HG03175 (cell line): ENCODE measurements around the gene EEF1A1.
"Not testable (repeated sequence)": the region's sequence is repeated elsewhere in the genome, so short reads cannot be mapped to it uniquely, and the experiment has no call there.

Source experiments
- ATAC-seq: cut with Tn5 transposase; IDR thresholded peaks from one replicate; pipeline ENCODE4 v1.9.1; 2021; ENCODE audit warnings: mild to moderate bottlenecking, moderate library complexity; ENCODE audit not compliant: unreplicated experiment

The EEF1A1 gene

DNA sequence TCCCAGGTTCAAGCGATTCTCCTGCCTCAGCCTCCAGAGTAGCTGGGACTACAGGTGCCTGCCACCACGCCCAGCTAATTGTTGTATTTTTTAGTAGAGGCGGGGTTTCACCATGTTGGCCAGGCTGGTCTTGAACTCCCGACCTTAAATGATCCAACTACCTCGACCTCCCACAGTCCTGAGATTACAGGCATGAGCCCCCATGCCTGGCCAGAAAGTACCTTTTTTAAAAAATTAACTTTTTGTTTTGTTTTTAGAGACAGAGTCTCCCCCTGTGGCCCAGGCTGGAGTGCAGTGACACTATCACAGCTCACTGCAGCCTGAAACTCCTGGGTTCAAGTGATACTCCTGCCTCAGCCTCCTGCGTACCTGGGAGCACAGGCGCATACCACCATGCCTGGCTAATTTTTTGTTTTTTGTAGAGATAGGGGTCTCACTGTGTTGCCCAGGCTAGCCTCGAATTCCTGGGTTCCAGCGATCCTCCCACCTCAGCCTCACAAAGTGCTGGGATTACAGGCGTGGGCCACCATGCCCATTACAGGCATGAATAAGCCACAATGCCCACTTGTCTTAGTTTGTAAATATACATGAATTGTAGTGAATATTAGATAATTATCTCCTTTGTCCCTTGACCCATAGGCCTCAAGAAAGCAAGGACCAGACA lies 17.4 kb upstream of the EEF1A1 start:
- no peak for ATAC-seq

GRCh38 chr6:73537677-73538076 lies 16.8 kb upstream of the EEF1A1 start:
- ATAC-seq = no peak

- no peak for ATAC-seq
Observed at GRCh38 chr6:73534628-73535027, 13.8 kb upstream of the EEF1A1 start.

- ATAC-seq = no peak
Observed at GRCh38 chr6:73532293-73532692, 11.5 kb upstream of the EEF1A1 start.

- no peak for ATAC-seq
Observed at GRCh38 chr6:73528897-73529296, 8.1 kb upstream of the EEF1A1 start.

DNA sequence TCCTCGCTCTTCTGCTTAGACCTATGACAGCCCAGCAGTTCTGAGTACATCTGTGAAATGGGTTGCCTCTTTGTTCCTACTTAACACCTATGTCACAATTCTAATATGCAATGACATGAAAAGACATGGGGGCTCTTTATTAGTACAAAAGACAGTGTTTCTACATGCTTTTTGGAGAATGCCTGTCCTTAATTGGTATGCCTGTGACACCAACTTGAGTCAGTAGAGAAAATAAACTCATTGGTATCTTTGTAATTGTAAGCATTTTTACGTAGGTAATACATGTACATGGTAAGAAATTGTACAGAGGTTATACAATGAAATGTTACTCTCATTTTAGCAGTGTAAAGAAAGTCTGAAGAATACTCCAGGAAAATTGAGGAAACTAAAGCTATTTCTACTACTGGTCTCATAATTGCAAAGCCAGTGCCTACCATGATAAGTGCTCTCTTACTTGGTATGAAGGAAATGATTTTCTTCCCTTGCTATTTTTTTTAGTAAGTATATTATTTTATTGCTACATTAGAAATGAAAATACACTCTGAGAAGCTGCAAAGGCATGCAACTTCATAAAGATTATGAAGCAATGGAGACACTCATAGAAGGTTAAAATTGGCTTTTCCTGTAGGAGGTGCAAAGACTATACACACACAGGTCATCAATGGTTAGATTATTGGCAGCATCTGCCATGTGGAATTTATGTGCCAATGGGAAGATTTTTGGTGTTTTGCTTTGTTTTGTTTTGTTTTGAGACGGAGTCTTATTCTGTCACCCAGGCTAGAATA lies 4.9 kb upstream of the EEF1A1 start:
- no peak for ATAC-seq

DNA sequence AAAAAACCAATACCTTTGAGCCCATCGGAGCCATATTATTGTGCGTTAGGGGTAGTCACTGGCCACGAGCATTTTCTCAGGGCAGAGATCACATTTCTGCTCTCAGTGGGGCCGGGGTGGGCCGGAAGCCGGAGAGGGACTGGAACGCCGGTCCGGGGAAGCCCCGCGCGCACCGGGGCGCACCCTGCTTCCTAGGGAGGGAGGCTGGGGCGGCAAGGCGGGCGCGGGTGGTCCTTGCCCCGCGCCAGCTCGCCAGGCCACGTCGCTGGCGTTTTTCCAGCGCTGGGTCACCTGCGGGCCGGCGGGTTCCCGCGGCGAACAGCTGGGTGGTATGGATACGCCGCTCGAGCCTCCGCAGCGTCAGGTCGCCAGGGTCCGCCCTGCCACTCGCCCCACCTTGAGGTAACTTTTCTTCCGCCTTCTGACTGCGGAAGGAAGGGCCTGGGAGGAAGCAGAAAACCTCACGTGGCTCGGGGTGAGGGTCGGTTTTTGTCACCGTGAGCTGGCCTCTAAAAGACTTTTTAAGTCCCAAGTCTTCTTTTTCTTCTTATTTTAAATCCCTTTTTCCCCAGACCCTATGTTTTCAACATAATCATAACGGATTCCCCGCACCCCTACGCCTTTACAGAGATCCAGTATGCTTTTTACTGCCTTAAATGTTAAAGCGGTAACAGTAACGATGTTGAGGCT lies 2.7 kb upstream of the EEF1A1 start:
- peak; percentile 53 for ATAC-seq

DNA sequence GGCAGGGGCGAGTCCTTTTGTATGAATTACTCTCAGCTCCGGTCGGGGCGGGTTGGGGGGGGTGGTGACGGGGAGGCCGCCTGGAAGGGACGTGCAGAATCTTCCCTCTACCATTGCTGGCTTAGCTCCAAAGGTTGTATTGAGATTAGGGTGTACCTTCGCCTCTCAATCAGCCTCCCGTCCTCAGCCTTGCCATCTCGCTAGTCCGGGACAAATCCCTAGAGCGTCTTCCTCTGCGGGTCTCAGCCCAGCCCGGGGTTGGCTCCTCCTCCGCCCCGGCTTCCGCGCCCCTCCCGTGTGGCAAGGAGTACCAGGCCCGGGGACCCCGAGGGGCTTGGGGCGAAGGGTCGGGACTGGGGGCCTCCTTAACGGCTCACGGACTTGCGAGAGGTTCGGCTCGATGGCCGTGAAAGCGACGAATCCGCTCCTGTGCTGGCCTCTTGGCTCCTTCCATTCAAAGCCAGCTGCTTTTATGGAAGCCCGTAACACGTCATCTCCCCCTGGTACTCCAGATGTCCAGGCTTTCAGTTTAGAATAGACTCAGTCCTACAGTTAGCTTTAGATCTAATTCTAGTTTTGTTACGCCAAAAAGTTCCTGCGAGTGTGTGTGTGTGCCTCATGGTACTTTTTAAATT lies 636 bp upstream of the EEF1A1 start:
- ATAC-seq = peak; percentile 27

DNA sequence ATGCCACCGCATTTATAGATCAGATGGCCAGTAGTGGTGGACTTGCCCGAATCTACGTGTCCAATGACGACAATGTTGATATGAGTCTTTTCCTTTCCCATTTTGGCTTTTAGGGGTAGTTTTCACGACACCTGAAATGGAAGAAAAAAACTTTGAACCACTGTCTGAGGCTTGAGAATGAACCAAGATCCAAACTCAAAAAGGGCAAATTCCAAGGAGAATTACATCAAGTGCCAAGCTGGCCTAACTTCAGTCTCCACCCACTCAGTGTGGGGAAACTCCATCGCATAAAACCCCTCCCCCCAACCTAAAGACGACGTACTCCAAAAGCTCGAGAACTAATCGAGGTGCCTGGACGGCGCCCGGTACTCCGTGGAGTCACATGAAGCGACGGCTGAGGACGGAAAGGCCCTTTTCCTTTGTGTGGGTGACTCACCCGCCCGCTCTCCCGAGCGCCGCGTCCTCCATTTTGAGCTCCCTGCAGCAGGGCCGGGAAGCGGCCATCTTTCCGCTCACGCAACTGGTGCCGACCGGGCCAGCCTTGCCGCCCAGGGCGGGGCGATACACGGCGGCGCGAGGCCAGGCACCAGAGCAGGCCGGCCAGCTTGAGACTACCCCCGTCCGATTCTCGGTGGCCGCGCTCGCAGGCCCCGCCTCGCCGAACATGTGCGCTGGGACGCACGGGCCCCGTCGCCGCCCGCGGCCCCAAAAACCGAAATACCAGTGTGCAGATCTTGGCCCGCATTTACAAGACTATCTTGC lies 725 bp downstream of the EEF1A1 start:
- peak; percentile 10 for ATAC-seq

DNA sequence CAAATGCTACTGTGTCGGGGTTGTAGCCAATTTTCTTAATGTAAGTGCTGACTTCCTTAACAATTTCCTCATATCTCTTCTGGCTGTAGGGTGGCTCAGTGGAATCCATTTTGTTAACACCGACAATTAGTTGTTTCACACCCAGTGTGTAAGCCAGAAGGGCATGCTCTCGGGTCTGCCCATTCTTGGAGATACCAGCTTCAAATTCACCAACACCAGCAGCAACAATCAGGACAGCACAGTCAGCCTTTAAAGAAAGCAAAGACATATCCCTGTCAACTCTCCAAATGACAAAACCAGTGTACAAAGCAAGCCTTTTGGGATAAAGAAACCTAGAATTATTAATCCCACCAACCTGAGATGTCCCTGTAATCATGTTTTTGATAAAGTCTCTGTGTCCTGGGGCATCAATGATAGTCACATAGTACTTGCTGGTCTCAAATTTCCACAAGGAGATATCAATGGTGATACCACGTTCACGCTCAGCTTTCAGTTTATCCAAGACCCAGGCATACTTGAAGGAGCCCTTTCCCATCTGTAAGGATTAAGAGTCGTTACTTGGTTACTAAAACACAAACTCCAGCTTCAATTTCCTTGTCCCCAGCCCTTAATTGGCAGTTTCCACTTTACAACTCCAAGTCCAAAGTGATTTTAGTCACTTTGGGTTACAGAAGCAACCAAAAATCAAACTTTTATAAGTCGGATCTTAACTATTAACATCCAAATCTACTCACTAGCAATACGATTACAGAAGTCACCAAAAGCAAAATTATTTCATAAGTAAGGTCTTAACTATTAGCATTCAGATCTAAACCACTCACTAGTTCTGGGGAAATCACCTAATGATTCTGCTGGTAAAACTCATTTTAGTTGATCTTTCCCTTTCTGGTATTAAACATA lies 1.6 kb downstream of the EEF1A1 start:
- ATAC-seq = not testable (repeated sequence)

GRCh38 chr6:73518100-73518981 lies 2.5 kb downstream of the EEF1A1 start:
- ATAC-seq = not testable (repeated sequence)

- no peak for ATAC-seq
Observed at GRCh38 chr6:73516514-73517489, 4.0 kb downstream of the EEF1A1 start.

DNA sequence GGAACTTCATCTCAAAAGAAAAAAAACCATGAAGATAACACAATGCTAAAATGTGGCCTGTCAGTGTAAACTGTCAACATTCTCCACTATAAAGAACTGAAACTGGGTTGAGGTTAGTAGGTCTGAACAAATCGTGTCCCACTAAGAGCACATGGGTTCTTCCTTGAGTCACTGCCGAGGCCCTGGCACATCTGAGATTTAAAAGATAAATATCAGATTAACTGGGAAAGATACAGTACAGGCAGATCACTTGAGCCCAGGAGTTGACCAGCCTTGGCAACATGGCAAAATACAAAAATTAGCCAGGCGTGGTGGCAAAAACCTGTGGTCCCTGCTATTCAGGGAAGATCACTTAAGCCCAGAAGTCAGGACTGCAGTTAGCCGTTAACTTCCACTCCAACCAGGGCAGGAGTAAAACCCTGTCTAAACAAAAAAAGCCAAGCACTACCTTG lies 5.6 kb downstream of the EEF1A1 start:
- ATAC-seq = peak; percentile 45

DNA sequence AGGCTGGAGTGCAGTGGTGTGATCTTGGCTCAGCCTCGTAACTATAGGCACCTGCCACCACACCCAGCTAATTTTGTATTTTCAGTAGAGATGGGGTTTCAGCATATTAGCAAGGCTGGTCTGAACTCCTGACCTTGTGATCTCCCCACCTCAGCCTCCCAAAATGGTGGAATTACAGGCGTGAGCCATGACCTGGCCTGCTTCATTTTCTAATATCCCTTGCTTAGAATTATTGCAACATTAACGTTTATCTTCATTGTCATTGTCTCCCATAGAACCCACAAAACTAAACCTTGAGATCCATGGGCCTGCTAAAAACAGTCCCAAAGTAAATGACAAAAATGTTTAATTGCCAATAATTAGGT lies 6.1 kb downstream of the EEF1A1 start:
- ATAC-seq = no peak

- ATAC-seq = no peak
Observed at GRCh38 chr6:73513496-73513854, 7.4 kb downstream of the EEF1A1 start.

- ATAC-seq = no peak
Observed at GRCh38 chr6:73511796-73512195, 9.0 kb downstream of the EEF1A1 start.

GRCh38 chr6:73509851-73510250 lies 11.0 kb downstream of the EEF1A1 start:
- no peak for ATAC-seq

DNA sequence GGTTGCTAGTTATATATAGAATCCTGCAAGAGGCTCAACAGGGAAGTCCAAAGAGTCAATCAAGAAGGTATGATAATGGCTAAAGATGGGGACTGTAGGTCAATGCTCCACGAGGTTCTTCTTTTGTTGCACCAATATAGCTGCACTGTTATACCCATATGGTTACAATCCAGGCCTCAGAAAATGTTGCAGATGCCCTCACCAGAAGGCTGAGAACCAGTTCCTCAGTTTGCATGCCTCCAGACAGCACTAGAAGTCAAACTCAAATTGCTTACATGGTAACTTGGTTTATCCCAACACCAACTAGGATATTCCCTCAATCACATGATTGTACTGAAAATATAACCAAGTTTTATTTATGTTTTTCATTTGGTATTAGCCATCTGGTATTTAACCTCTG lies 12.1 kb downstream of the EEF1A1 start:
- no peak for ATAC-seq
